HG03280 (cell line): Measurements from ENCODE around the gene GNG10.
"Not testable (repeated sequence)": the region's sequence is repeated elsewhere in the genome, so short reads cannot be mapped to it uniquely, and the experiment has no call there.

Experiments used
- ATAC-seq: cut with Tn5 transposase; IDR thresholded peaks from one replicate; pipeline ENCODE4 v1.9.1; 2021; ENCODE audit warnings: mild to moderate bottlenecking, moderate library complexity; ENCODE audit not compliant: unreplicated experiment

Gene GNG10

DNA sequence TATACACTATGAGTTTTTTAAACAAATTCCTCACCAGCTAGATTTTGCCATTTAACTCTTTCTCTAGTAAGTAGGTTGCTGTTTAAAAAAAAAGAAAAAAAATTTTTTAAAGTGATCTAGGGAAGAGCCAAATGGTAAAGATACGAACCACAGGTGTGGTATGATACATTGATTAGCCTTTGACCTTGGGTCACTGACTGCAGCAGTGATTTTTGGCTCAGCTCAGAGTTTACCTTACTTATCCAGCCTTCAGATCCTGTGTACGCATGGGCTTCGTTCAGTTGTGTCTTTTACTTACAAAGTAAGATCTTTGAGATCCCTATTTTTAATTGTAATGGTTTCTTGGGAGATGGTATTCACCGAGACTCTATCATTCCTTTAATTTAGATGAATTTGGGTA lies 12.4 kb upstream of the GNG10 start:
- ATAC-seq, result no peak

- no peak for ATAC-seq
Observed at GRCh38 chr9:111657051-111657450, 4.4 kb upstream of the GNG10 start.

DNA sequence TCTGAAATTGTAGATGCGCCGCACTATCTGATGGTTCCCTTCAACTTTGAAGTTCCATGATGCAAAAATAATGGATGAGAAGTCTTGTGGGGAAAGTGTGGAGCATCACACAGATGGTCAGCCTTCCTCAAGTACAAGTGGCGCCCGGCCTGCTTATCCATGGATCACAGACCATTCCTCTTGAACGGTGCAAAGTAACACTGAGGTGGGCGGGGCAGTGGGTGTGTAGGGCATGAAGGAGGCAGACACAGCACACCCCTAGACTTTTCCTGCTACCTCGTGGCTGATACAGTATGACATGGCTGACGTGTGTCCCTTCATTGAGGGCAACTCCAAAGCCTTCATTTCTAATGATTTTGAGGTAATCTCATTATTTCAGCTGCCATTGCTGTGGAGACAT lies 2.5 kb upstream of the GNG10 start:
- no peak for ATAC-seq

DNA sequence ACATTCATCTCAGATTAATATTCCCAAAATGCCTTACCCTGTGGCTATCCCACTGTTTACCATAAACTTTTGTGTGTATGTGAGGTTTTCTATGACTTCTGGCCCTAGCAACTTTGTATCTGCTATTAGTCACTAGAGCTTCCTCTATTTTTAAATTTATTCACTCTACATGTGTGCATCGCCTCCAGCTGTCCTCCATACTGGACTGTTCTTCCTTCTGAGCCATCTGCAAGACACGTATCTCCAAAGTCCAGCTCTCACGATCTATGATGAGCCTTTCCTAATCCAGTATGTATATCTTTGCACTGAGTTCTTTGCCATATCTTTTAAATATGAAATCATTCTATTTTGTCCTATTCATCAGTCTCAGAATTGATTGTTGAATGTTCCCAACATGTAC lies 1.7 kb upstream of the GNG10 start:
- no peak for ATAC-seq

DNA sequence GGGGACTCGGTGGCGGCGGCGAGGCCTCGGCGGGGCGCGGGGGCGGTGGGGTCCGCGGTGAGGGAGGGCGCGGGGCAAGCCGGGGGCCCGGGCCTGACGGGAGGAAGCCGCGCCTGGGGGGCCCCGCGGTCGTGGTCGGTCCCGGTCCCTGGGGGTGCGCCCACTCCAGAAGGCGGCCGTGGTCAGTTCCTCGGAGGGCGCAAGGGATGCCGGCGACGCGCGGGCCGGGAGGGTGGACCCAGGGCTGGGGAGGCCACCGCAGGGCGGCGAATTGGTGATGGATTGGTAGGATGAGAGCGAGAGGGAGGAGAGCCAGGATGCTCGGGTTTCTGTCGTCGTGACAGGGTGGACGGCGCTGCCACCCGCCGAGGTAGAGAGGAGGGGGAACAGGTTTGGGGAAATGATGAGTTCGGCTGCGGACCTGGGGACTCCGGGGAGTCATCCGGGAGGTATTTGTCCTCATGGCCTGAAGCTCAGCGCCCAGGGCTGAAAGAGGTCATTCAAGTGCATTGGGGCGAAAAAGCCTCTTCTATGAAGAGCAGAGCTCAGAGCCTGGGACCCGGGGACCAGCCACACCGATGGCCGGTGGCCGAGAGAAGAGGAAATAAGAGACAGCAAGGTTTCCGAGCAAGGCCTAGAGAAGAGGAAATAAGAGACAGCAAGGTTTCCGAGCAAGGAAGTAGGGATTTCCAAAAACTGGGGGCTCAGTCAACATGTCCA lies 557 bp downstream of the GNG10 start:
- peak; percentile 30 for ATAC-seq

DNA sequence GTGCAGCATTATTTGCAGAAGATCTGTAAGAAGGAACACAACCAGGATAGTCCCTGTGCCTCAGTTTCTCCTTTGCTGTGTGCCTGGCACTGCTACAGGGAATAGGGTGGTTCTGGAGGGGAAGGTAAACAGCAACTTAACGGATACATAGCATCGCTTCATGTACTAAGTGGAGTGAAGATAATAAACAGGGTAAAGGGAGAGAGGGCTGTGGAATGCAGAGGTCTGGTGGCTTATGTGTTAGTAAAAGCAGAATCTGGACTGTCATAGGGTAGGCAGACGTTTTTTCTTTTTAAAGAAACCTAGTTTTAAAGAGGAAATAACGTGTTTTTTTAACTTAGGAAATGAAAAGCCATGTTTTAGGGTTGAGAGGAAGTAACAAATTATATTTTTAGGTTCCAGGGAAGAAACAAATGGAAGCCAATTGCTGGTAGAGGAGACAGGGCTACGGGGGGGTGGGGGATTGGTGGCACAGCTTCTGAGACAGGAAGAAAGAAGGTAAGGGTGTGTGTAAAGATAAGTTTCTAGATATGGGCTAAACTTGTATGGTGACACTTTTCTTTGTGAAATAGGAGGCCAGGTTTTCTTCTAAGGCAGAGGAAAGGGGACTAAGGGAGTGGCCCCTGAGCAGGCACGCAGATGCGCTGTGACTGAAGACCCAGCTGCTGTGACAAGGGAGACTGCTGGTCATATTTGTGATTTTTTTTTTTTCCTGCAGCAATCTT lies 1.3 kb downstream of the GNG10 start:
- ATAC-seq, result peak; percentile 4

GRCh38 chr9:111663301-111663823 lies 2.0 kb downstream of the GNG10 start:
- no peak for ATAC-seq

DNA sequence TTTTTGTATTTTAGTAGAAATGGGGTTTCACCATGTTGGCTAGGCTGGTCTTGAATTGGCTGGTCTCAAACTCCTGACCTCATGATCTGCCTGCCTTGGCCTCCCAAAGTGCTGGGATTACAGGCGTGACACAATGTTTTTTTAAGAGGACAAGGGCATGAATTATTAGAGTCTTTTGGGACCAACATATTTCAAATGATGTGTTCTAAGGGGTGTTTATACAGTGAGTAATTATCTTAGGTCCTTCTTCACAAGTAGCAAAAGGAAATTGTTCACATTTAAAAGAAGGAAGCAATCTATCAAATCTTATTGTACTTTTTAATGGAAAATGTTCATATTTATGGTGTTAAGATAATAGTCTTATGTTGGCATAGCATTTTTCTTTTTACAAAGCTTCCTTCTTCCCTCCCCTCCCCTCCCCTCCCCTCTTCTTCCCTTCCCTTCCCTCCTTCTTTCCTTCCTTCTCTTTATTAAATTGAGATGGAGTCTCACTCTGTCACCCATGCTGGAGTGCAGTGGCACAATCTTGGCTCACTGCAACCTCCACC lies 6.7 kb downstream of the GNG10 start:
- no peak for ATAC-seq

GRCh38 chr9:111668601-111669000 lies 7.2 kb downstream of the GNG10 start:
- ATAC-seq, result not testable (repeated sequence)

- ATAC-seq, result no peak
Observed at GRCh38 chr9:111674319-111674718, 12.9 kb downstream of the GNG10 start.

GRCh38 chr9:111676116-111676515 lies 14.7 kb downstream of the GNG10 start:
- no peak for ATAC-seq

DNA sequence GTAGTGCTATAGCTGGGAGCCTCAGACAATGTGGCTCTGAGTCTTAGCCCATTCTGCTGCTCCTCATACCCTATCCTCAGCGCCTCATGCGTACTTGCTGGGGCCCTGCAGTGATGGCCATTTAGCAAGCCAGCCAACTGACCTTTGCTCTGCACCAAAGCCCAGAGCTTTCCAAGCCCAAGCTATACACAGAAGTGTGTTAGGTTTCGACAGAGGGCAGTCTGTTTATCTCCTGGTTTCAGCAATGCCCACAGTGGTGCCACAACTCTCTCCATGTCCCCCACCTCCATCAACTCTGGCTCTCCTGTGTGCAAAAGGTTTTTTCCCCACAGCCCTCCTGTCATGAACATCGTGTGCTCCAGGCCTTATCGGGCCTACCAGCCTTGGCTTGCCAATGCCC lies 16.9 kb downstream of the GNG10 start:
- no peak for ATAC-seq

- no peak for ATAC-seq
Observed at GRCh38 chr9:111679199-111679598, 17.8 kb downstream of the GNG10 start.

GRCh38 chr9:111683392-111683791 lies 22.0 kb downstream of the GNG10 start:
- ATAC-seq, result no peak

DNA sequence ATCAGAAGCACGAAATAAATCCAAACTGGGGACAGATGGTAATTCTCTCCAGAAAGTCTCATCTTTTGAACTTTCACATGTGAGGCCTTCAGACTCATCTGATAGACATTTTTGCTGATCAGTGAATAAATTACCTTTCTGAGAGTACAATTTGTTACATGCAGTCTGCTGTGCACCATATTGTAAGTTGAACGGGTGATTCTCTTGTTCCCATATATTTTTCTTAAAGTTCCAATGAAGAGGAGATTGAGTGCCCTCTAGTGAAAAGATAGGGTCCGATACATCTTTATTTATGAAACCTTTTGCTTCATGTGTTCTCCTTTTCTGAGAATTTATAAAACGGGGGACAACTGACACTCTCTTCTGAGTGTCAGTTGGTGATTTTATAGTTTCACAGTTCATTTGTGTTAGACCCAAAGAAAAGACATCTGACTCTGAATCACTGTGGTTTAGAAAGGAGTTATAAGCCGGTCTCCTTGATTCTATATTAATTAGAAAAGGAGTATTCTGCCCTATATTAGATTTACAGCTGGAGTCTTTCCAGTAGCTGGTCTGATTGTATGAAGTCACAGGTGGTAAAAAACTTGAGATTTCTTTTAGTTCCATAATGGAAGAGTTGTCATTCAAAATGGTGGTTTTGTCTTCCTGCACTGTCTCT lies 30.4 kb downstream of the GNG10 start:
- no peak for ATAC-seq

GRCh38 chr9:111696796-111697195 lies 35.4 kb downstream of the GNG10 start:
- no peak for ATAC-seq

DNA sequence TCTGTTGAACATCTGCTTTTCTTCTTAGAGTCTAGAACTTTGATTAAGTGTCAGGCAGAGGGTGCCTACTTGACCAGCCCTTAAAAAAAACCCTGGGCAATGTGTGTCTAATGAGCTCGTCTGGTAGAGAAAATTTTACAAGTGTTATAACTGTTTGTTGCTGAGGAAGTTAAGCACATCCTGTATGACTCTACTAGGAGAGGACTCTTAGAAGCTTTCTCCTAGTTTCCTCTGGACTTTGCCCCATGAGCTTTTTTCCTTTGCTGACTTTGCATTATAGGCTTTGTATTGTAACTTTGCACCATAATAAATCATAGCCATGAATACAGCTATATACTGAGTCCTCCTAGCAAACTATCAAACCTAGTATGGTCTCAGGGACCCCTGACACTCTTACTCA lies 39.4 kb downstream of the GNG10 start:
- no peak for ATAC-seq

DNA sequence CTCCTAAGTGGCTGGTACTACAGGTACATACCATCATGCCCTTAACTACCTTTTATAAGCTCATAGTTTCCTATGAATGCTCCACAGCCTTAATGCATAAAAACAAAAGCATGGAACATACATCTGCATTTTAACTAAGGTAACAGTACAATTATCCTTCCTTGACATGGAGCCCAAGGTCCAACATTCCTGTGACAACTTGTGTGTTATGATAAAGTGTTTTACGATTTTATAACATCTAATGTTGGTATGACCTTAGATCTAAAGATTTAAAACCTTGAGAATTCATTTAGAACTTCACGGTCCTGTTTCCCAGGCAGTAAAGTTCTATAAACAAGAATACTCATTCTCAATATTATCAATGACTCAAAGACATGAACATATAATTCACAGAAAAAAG lies 43.1 kb downstream of the GNG10 start:
- ATAC-seq, result no peak

DNA sequence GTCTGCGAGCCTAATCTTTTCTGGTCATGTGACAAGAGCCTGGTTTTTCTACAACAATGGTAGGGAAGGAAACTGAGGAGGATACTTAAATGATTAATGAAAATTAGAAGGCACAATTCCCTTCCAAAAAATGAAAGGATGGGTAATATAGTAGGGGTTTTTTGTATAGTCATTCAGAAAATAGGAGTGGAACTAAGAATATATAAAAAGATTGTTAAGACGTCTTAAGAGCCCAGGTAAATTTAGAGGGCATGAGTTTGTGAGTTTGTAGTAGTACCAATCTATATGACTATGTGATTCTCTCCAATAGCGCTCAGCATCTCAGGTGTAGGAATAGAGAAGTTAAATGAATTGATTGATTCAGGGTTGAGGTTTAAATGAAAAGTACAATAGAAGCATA lies 50.1 kb downstream of the GNG10 start:
- ATAC-seq, result no peak

- no peak for ATAC-seq
Observed at GRCh38 chr9:111712369-111712768, 51.0 kb downstream of the GNG10 start.

GRCh38 chr9:111715471-111715870 lies 54.1 kb downstream of the GNG10 start:
- no peak for ATAC-seq

DNA sequence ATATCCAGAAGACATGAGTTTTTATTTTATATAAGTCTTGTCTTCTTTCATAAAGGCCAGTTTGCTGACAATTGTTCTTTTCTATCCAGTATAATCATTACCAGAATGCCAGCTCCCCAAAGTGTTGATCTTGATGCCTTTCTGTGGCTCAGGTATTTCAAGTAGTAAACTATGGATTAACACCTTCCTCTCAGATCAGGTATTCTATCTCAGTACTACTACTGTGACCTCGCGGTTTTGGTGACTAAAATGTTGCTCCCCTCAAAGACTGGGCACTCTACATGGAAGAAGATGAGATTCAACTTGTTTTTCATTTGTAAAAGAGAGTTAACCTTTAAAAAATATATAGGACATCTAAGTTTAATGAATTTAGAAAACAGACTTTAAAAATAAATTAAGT lies 58.1 kb downstream of the GNG10 start:
- ATAC-seq, result no peak
